NT2/D1 (cell line): ENCODE results near the gene CCDC184.
"Not testable (repeated sequence)": the region's sequence is repeated elsewhere in the genome, so short reads cannot be mapped to it uniquely, and the experiment has no call there.

ENCODE experiments used
- DNase-seq: peaks from one replicate; pipeline ENCODE4 v3.0.0-alpha.2; 2011; ENCODE audit warnings: low read depth, low spot score
- H3K27me3 ChIP-seq: 2 replicates; pipeline ENCODE4 v1.6.0; 2011; ENCODE audit warnings: mild to moderate bottlenecking; ENCODE audit not compliant: insufficient read length, insufficient read depth
- H3K36me3 ChIP-seq: 2 replicates; pipeline ENCODE4 v1.6.1; 2011; ENCODE audit warnings: mild to moderate bottlenecking, low read length, mixed read lengths; ENCODE audit not compliant: insufficient read depth, insufficient read length
- H3K4me1 ChIP-seq: 2 replicates; pipeline ENCODE4 v1.5.1; 2011; ENCODE audit not compliant: insufficient read depth, insufficient read length
- H3K4me3 ChIP-seq: 2 replicates; pipeline ENCODE4 v1.5.1; 2011; ENCODE audit warnings: low read depth; ENCODE audit not compliant: insufficient read length
- H3K9ac ChIP-seq: 2 replicates; pipeline ENCODE4 v1.6.0; 2011; ENCODE audit warnings: low read depth; ENCODE audit not compliant: insufficient read length
- H3K9me3 ChIP-seq: 2 replicates; pipeline ENCODE4 v1.5.1; 2011; ENCODE audit warnings: mild to moderate bottlenecking, low read length; ENCODE audit not compliant: insufficient read depth
- SUZ12 ChIP-seq: IDR thresholded peaks from 2 replicates; pipeline ENCODE4 v1.6.1; 2011; ENCODE audit not compliant: insufficient read length, insufficient read depth; ENCODE audit errors: extremely low read depth
- YY1 ChIP-seq: IDR thresholded peaks from 2 replicates; pipeline ENCODE4 v1.6.1; 2011; ENCODE audit not compliant: insufficient read length, insufficient read depth
- ZNF274 ChIP-seq: IDR thresholded peaks from 2 replicates; pipeline ENCODE4 v1.6.1; 2011; ENCODE audit warnings: mild to moderate bottlenecking, low read depth, low read length

Gene CCDC184

DNA sequence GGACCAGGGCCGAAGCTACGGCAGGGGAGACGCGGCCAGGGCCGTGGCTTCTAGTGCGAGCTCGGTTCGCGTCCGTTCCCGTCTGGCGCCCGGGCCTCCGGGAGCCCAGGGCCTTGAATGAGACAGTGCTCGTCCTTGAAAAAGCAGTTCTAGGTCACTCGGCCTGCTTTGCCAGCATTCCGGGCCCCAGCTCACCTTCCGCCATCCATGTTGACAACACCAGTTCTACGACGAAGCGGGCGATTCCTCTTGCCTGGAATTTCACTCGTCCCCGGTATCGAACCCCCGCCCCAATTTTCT lies 15.2 kb downstream of the CCDC184 start:
- Histone ChIP-seq H3K36me3 (no peaks in the 10 kb centered on the region), H3K9me3 (no peaks in the 10 kb centered on the region), H3K27me3 (peaks cover 38% of the 10 kb centered on the region), H3K4me3 (peak overlapping the region; percentile 77), H3K4me1 (no peaks in the 10 kb centered on the region), H3K9ac (peak overlapping the region; percentile 93)
- no peak for DNase-seq
- TF ChIP-seq ZNF274 (no peak), SUZ12 (no peak), YY1 (no peak)

DNA sequence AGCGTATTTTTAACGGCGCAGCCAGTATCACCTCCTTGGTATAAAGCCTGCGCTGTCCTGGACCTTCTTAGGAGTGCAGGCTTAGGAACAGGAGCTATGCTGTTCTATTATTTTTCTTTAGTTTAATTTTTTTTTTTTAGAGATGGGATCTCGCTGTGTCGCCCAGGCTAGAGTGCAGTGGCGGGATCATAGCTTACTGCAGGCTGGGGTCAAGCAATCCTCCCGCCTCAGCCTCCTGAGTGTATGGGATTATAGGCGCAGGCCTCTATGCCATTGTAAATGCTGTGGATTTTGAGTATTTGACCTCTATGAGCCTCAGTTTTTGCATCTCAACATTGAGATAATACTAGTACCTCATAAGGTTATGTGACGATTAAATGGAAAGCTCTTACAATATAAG lies 15.5 kb downstream of the CCDC184 start:
- H3K9me3 ChIP-seq, result no peaks in the 10 kb centered on the region
- peaks cover 41% of the 10 kb centered on the region for H3K27me3 ChIP-seq
- TF ChIP-seq SUZ12 (no peak), ZNF274 (no peak), YY1 (no peak)
- no peaks in the 10 kb centered on the region for H3K36me3 ChIP-seq
- H3K4me1 ChIP-seq, result no peaks in the 10 kb centered on the region
- no peak for DNase-seq
- peak overlapping the region; percentile 77 for H3K4me3 ChIP-seq
- peak overlapping the region; percentile 93 for H3K9ac ChIP-seq

GRCh38 chr12:48199774-48200221 lies 16.4 kb downstream of the CCDC184 start:
- no peak for DNase-seq
- TF ChIP-seq SUZ12 (no peak), ZNF274 (no peak), YY1 (no peak)
- Histone ChIP-seq H3K36me3 (peaks cover 3% of the 10 kb centered on the region), H3K4me1 (no peaks in the 10 kb centered on the region), H3K9ac (no peak overlapping the region), H3K27me3 (peaks cover 39% of the 10 kb centered on the region), H3K9me3 (no peaks in the 10 kb centered on the region), H3K4me3 (no peak overlapping the region)

DNA sequence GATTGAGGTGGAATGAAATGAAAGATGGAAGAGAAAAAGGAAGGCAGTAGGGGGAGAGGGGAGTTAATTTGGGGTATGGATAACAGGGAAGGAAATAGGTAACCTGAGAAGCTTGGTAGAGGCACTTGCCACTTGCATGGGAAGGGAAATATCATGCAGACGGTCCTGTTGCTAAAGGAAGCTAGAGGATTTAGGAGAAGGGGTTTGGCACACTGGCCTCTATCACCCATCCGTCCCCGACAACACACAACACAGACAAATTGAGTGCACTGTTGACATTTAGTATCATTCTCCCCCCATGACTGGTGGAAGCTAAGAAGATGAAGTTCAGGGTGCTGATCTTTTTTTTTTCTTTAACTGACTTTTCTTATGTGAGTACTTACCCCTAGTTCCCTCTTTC lies 17.6 kb downstream of the CCDC184 start:
- peaks cover 4% of the 10 kb centered on the region for H3K36me3 ChIP-seq
- no peak overlapping the region for H3K9ac ChIP-seq
- H3K27me3 ChIP-seq, result peaks cover 38% of the 10 kb centered on the region
- TF ChIP-seq SUZ12 (no peak), ZNF274 (no peak), YY1 (no peak)
- H3K9me3 ChIP-seq, result no peaks in the 10 kb centered on the region
- DNase-seq, result no peak
- no peak overlapping the region for H3K4me3 ChIP-seq
- no peaks in the 10 kb centered on the region for H3K4me1 ChIP-seq

DNA sequence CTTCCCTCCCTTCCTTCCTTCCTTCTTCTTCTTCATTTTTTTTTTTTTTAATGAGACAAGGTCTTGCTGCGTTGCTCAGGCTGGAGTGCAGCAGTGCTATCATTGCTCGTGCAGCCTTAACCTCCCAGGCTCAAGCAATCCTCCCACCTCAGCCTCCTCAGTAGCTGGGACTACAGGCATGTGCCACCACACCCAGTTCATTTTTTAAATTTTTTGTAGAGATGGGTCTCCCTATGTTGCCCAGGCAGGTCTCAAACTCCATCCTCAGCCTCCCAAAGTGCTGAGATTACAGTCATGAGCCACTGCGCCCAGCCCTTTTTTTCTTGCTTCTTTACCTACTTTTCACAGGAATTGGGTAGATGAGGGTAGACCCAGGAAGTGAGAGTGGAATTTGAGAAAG lies 18.1 kb downstream of the CCDC184 start:
- no peak for TF ChIP-seq SUZ12
- TF ChIP-seq YY1, result no peak
- no peak for TF ChIP-seq ZNF274
- H3K27me3 ChIP-seq, result peaks cover 38% of the 10 kb centered on the region
- H3K36me3 ChIP-seq, result peaks cover 4% of the 10 kb centered on the region
- no peaks in the 10 kb centered on the region for H3K9me3 ChIP-seq
- H3K4me3 ChIP-seq, result no peak overlapping the region
- no peak for DNase-seq
- H3K9ac ChIP-seq, result no peak overlapping the region
- no peaks in the 10 kb centered on the region for H3K4me1 ChIP-seq

- Histone ChIP-seq H3K9me3 (no peaks in the 10 kb centered on the region), H3K9ac (no peak overlapping the region), H3K4me1 (no peaks in the 10 kb centered on the region), H3K4me3 (no peak overlapping the region), H3K27me3 (peaks cover 38% of the 10 kb centered on the region), H3K36me3 (peaks cover 4% of the 10 kb centered on the region)
- no peak for TF ChIP-seq YY1
- DNase-seq, result no peak
Measured at GRCh38 chr12:48202766-48203165, 19.3 kb downstream of the CCDC184 start.

DNA sequence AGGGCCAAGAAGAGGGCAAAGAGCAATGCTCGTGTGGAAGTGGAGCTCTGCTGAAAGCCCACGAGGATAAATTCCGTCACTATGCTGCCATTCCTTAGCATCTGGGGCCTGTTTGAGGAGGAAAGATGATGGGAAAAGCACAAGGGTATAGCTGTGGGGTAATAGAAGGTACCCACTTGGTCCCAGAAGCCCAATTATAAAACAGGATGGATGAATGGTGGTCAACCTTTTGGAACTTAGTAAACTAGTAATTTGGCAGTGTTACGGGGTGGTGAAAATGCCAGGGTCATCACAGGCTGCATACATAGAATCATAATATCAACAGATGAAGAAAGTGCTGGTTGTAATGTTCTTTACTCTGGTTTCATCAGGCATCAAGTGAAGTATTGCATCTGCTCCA lies 19.7 kb downstream of the CCDC184 start, which contains the start of gene OR10AD1:
Gene OR10AD1, minus strand, starts transcription at position 101 of the 400 bp plus-strand sequence. Its CDS starts 0 bp downstream, at position 101.
- TF ChIP-seq YY1 (no peak), SUZ12 (no peak), ZNF274 (no peak)
- H3K9ac ChIP-seq, result no peak within 1 kb of the TSS
- no peaks in the 10 kb centered on the region for H3K4me1 ChIP-seq
- H3K27me3 ChIP-seq, result peaks cover 38% of the 10 kb centered on the region
- peaks cover 4% of the 10 kb centered on the region for H3K36me3 ChIP-seq
- DNase-seq, result no peak
- H3K9me3 ChIP-seq, result no peaks in the 10 kb centered on the region
- no peak within 1 kb of the TSS for H3K4me3 ChIP-seq

DNA sequence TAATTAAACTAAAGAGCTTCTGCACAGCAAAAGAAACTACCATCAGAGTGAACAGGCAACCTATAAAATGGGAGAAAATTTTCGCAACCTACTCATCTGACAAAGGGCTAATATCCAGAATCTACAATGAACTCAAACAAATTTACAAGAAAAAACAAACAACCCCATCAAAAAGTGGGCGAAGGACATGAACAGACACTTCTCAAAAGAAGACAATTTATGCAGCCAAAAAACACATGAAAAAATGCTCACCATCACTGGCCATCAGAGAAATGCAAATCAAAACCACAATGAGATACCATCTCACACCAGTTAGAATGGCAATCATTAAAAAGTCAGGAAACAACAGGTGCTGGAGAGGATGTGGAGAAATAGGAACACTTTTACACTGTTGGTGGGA lies 26.1 kb downstream of the CCDC184 start:
- H3K9me3 ChIP-seq, H3K4me3 ChIP-seq, DNase-seq, H3K36me3 ChIP-seq, H3K9ac ChIP-seq, H3K4me1 ChIP-seq, H3K27me3 ChIP-seq: not testable (repeated sequence)
